Calu3 (cell line): Measurements from ENCODE around the gene KRTAP12-4. TPM values are rescaled to one million over a fixed set of nuclear protein-coding genes. Genes with fewer than 3 reads are reported as not detected.

Experiments used
- Bru-seq: library from RNA; stranded (reverse); fragments of 400-500 nt; gene quantifications from one replicate; lab custom pipeline; 2021; lab: Mats Ljungman, UMichigan
- BruChase-seq, 2 experiments: library from RNA; stranded (reverse); fragments of 400-500 nt; gene quantifications; one replicate each; lab custom pipeline; 2021; lab: Mats Ljungman, UMichigan
- BruUV-seq: library from RNA; stranded (reverse); fragments of 400-500 nt; replicated peaks from 2 replicates; lab custom pipeline; 2021; lab: Mats Ljungman, UMichigan
- CTCF ChIA-PET: fragments of 300-600 bp; sonication (Branson Sonifier 250); formaldehyde crosslinking; loops from one replicate; lab custom pipeline; 2022; ENCODE audit warnings: antibody characterized with exemption; lab: Charles Lee
- DNase-seq: peaks from one replicate; pipeline ENCODE4 v3.0.0; 2022
- H3K27ac Mint-ChIP-seq: one replicate; pipeline ENCODE4 v1.8.0; 2022; ENCODE audit warnings: mixed read lengths; ENCODE audit not compliant: unreplicated experiment
- H3K27me3 Mint-ChIP-seq: one replicate; pipeline ENCODE4 v1.8.0; 2022; ENCODE audit warnings: mixed read lengths; ENCODE audit not compliant: unreplicated experiment
- H3K36me3 Mint-ChIP-seq: one replicate; pipeline ENCODE4 v1.8.0; 2022; ENCODE audit warnings: mild to moderate bottlenecking, moderate library complexity, mixed read lengths; ENCODE audit not compliant: insufficient read depth, unreplicated experiment
- H3K4me1 Mint-ChIP-seq: one replicate; pipeline ENCODE4 v1.8.0; 2022; ENCODE audit warnings: mild to moderate bottlenecking, low read depth, mixed read lengths; ENCODE audit not compliant: unreplicated experiment
- H3K4me3 Mint-ChIP-seq: one replicate; pipeline ENCODE4 v1.8.0; 2022; ENCODE audit warnings: mild to moderate bottlenecking, low read depth, moderate library complexity, mixed read lengths; ENCODE audit not compliant: unreplicated experiment
- H3K9me3 Mint-ChIP-seq: one replicate; pipeline ENCODE4 v1.8.0; 2022; ENCODE audit warnings: low read depth, mixed read lengths; ENCODE audit not compliant: unreplicated experiment
- intact Hi-C: fragments of 100-400 bp; cut with micrococcal nuclease; formaldehyde crosslinking; loops from one replicate; pipeline ENCODE4 v1.10.0; 2022; ENCODE audit not compliant: unreplicated experiment
- long read RNA-seq: library from polyadenylated mRNA; stranded (forward); transcript quantifications from one replicate; pipeline ENCODE4 v2.0.0, GENCODE V29; 2022
- total RNA-seq: library from RNA; stranded (reverse); gene quantifications from 2 replicates; pipeline ENCODE4 v1.2.3, GENCODE V29; 2022
- TF ChIP-seq, protein P1 (sequence below): fragments of 200-600 bp; IDR thresholded peaks from one replicate; pipeline ENCODE4 v1.8.0; 2022; ENCODE audit warnings: antibody characterized with exemption; ENCODE audit not compliant: unreplicated experiment

Gene KRTAP12-4, protein sequence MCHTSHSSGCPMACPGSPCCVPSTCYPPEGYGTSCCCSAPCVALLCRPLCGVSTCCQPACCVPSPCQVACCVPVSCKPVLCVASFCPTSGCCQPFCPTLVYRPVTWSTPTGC
- total RNA-seq, result not detected in 2 replicates
- Bru-seq, nascent RNA, result not detected
- BruChase-seq, experiment 1, labeled RNA remaining after a 6-hour chase, result not detected
- BruChase-seq, experiment 2, labeled RNA remaining after a 2-hour chase, result not detected
- long read RNA-seq, result 0 reads

GRCh38 chr21:44654576-44655175 lies at the start of gene KRTAP12-4:
Gene KRTAP12-4 (minus strand): TSS chr21:44654659. CDS start chr21:44654614, 45 bp downstream.
- Mint-ChIP-seq H3K27me3 (peaks cover 89% of the 10 kb centered on the region), H3K4me3 (no peak within 1 kb of the TSS), H3K9me3 (no peaks in the 10 kb centered on the region), H3K36me3 (peaks cover 3% of the 10 kb centered on the region), H3K27ac (no peak within 1 kb of the TSS), H3K4me1 (no peaks in the 10 kb centered on the region)
- CTCF ChIA-PET, result no interaction called here
- BruUV-seq, result no TSS peak
- intact Hi-C loops, result no loop called here
- no peak for DNase-seq
- TF ChIP-seq, protein P1, sequence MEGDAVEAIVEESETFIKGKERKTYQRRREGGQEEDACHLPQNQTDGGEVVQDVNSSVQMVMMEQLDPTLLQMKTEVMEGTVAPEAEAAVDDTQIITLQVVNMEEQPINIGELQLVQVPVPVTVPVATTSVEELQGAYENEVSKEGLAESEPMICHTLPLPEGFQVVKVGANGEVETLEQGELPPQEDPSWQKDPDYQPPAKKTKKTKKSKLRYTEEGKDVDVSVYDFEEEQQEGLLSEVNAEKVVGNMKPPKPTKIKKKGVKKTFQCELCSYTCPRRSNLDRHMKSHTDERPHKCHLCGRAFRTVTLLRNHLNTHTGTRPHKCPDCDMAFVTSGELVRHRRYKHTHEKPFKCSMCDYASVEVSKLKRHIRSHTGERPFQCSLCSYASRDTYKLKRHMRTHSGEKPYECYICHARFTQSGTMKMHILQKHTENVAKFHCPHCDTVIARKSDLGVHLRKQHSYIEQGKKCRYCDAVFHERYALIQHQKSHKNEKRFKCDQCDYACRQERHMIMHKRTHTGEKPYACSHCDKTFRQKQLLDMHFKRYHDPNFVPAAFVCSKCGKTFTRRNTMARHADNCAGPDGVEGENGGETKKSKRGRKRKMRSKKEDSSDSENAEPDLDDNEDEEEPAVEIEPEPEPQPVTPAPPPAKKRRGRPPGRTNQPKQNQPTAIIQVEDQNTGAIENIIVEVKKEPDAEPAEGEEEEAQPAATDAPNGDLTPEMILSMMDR, result no peak

DNA sequence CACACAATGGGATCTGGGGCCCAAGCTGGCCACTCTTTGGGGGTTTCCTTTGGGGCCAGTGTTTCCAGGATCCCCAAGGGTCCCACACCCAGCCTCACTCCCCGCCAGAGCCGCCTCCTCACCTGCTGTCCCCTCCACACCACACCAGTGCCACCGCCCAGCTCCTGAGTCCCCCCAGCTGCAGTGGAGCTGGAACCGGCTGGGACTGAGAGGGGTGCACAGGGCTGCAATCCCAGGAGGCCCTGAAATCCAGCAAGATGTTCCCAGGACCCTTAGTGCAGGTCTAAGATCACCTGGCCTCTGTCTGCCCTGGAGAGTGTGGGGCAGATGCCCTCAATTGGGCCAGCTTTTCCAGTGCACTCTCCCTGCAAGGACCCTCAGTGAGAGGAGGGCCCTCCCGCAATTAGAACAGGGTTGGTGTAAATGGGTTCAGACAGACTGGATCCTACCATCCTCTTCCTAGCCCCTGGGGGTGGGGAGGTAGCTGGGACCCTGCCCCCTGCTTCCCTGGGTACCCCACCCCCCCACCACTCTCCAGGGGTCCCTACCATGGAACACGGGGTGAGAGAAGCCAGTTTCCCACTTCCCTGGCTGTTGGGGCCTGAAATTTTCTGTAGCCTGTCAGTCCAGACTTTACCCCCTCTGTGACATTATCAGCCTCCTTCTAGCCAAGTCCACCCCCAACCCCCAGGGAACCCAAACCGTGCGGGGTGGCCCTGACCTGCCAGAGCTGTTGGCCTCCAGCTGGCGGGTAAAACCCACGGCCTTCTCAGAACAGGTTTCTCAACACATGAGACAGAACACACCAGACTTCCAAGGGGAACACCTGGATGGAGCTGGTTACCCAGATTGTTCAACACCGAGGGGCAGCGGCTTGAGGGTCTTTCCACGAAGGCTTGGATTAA lies 49.5 kb upstream of the KRTAP12-4 start:
- no peak overlapping the region for H3K4me3 Mint-ChIP-seq
- H3K9me3 Mint-ChIP-seq, result peaks cover 3% of the 10 kb centered on the region
- peaks cover 91% of the 10 kb centered on the region for H3K27me3 Mint-ChIP-seq
- no peak overlapping the region for H3K27ac Mint-ChIP-seq
- TF ChIP-seq, protein P1, result no peak
- H3K4me1 Mint-ChIP-seq, result no peaks in the 10 kb centered on the region
- DNase-seq, result no peak
- CTCF ChIA-PET, result no interaction called here
- no TSS peak for BruUV-seq
- intact Hi-C loops, result no loop called here
- no peaks in the 10 kb centered on the region for H3K36me3 Mint-ChIP-seq

GRCh38 chr21:44702973-44703730 lies 48.7 kb upstream of the KRTAP12-4 start:
- intact Hi-C loops, result no loop called here
- H3K27me3 Mint-ChIP-seq, result peaks cover 91% of the 10 kb centered on the region
- no peak overlapping the region for H3K27ac Mint-ChIP-seq
- no peak for DNase-seq
- BruUV-seq, result no TSS peak
- TF ChIP-seq, protein P1, result no peak
- H3K36me3 Mint-ChIP-seq, result no peaks in the 10 kb centered on the region
- CTCF ChIA-PET, result no interaction called here
- peaks cover 3% of the 10 kb centered on the region for H3K4me1 Mint-ChIP-seq
- H3K4me3 Mint-ChIP-seq, result no peak overlapping the region
- H3K9me3 Mint-ChIP-seq, result peaks cover 3% of the 10 kb centered on the region
